Measurements from ENCODE around the gene CCDC92.

DNA sequence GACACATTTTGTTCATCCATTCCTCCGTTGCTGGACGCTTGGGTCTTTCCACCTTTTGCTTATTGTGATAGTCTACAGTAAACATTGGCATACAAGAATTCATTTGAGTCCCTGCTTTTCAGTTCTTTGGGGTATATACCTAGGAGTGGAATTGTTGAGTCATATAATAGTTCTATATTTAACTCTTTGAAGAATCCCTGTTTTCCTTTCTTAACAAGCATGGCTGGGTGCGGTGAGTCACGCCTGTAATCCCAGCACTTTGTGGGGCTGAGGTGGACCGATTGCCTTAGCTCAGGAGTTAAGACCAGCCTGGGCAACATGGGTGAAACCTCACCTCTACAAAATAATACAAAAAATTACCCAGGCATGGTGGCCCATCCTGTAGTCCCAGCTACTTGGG, 75.4 kb downstream of the CCDC92 start:
- TF ChIP-seq, protein P1, sequence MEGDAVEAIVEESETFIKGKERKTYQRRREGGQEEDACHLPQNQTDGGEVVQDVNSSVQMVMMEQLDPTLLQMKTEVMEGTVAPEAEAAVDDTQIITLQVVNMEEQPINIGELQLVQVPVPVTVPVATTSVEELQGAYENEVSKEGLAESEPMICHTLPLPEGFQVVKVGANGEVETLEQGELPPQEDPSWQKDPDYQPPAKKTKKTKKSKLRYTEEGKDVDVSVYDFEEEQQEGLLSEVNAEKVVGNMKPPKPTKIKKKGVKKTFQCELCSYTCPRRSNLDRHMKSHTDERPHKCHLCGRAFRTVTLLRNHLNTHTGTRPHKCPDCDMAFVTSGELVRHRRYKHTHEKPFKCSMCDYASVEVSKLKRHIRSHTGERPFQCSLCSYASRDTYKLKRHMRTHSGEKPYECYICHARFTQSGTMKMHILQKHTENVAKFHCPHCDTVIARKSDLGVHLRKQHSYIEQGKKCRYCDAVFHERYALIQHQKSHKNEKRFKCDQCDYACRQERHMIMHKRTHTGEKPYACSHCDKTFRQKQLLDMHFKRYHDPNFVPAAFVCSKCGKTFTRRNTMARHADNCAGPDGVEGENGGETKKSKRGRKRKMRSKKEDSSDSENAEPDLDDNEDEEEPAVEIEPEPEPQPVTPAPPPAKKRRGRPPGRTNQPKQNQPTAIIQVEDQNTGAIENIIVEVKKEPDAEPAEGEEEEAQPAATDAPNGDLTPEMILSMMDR (IDR thresholded peaks at IDR 0.05): no peak
- TF ChIP-seq EZH2 (IDR thresholded peaks at IDR 0.05): no peak
